GM19328 (cell line): ENCODE measurements around the gene DLX3.

Experiments
- ATAC-seq: cut with Tn5 transposase; IDR thresholded peaks from one replicate; pipeline ENCODE4 v1.9.1; 2021; ENCODE audit warnings: mild to moderate bottlenecking, moderate library complexity; ENCODE audit not compliant: unreplicated experiment

The DLX3 gene

GRCh38 chr17:49975531-49975930, 19.5 kb downstream of the DLX3 start:
- ATAC-seq: no peak

GRCh38 chr17:49973271-49973615, 21.8 kb downstream of the DLX3 start:
- ATAC-seq: no peak

GRCh38 chr17:49972486-49973270, 22.3 kb downstream of the DLX3 start:
- ATAC-seq: no peak

GRCh38 chr17:49971848-49972485, 23.1 kb downstream of the DLX3 start:
- no peak for ATAC-seq

GRCh38 chr17:49971199-49971847, 23.7 kb downstream of the DLX3 start:
- ATAC-seq: no peak

- ATAC-seq: no peak
These were observed 24.5 kb downstream of the DLX3 start for GRCh38 chr17:49970498-49970897.

GRCh38 chr17:49969795-49970389, 25.1 kb downstream of the DLX3 start:
- ATAC-seq: no peak

- no peak for ATAC-seq
These were observed 25.8 kb downstream of the DLX3 start, which contains the start of gene DLX4 for GRCh38 chr17:49969134-49969759. DLX4 (plus strand) TSS chr17:49969190; CDS start chr17:49969469, 279 bp downstream.

- no peak for ATAC-seq
These were observed 26.5 kb downstream of the DLX3 start for GRCh38 chr17:49968405-49969133.

- no peak for ATAC-seq
These were observed 27.2 kb downstream of the DLX3 start for GRCh38 chr17:49967621-49968404.

- no peak for ATAC-seq
These were observed 27.8 kb downstream of the DLX3 start for GRCh38 chr17:49967205-49967604.

- ATAC-seq: no peak
These were observed 28.3 kb downstream of the DLX3 start for GRCh38 chr17:49966767-49967166.

- ATAC-seq: no peak
These were observed 29.5 kb downstream of the DLX3 start for GRCh38 chr17:49965524-49965909.

- ATAC-seq: no peak
These were observed 30.1 kb downstream of the DLX3 start for GRCh38 chr17:49964769-49965523.

GRCh38 chr17:49964303-49964768, 30.7 kb downstream of the DLX3 start:
- no peak for ATAC-seq

- ATAC-seq: no peak
These were observed 31.3 kb downstream of the DLX3 start for GRCh38 chr17:49963626-49964302.

GRCh38 chr17:49963309-49963625, 31.8 kb downstream of the DLX3 start:
- no peak for ATAC-seq

- ATAC-seq: no peak
These were observed 32.3 kb downstream of the DLX3 start for GRCh38 chr17:49962599-49963308.
